ENCODE measurements around the gene MAPRE2. TPM values are rescaled to one million over a fixed set of nuclear protein-coding genes. Genes with fewer than 3 reads are reported as not detected.
A peak's percentile ranks its signal among the peaks of the same experiment; 100 is the strongest.

MAPRE2 gene
- total RNA-seq, 2 donors from 2014 or later = 16.1 to 17.2 TPM

DNA sequence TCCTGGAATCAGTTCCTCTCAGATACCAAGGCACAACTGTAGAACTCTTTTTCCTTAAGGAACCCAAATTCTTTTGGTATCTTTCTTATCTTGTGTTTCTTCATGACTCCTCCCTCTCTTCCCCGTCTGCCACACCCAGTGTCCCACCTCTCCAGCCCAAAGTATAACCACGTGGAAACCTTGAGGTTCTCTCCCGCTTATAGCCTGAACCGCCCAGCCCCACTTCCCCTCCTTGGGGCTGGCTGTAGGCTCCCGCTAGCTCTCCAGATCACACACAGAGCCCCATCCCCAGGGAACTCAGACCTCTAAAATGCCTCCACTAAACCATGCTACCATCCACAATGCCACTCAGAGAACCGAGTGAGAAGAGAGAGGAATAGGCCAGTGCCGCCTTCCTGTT lies 87.5 kb downstream of the MAPRE2 start:
- intact Hi-C loops (cut with DNase I) = no loop called here
- WGBS = 89% methylated on average over 7 of the region's 7 CpGs
- Histone ChIP-seq H3K4me1 (replicated peaks) (no peaks in the 10 kb centered on the region), H3K9me3 (no peaks in the 10 kb centered on the region), H3K36me3 (no peaks in the 10 kb centered on the region), H3K4me3 (no peak overlapping the region), H3K27me3 (replicated peaks; ENCODE audit: insufficient read depth) (no peaks in the 10 kb centered on the region), H3K27ac (no peak overlapping the region)
- TF ChIP-seq, protein P1, sequence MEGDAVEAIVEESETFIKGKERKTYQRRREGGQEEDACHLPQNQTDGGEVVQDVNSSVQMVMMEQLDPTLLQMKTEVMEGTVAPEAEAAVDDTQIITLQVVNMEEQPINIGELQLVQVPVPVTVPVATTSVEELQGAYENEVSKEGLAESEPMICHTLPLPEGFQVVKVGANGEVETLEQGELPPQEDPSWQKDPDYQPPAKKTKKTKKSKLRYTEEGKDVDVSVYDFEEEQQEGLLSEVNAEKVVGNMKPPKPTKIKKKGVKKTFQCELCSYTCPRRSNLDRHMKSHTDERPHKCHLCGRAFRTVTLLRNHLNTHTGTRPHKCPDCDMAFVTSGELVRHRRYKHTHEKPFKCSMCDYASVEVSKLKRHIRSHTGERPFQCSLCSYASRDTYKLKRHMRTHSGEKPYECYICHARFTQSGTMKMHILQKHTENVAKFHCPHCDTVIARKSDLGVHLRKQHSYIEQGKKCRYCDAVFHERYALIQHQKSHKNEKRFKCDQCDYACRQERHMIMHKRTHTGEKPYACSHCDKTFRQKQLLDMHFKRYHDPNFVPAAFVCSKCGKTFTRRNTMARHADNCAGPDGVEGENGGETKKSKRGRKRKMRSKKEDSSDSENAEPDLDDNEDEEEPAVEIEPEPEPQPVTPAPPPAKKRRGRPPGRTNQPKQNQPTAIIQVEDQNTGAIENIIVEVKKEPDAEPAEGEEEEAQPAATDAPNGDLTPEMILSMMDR (IDR thresholded peaks at IDR 0.05) = no peak
- TF ChIP-seq POLR2AphosphoS5 (IDR thresholded peaks at IDR 0.05) (no peak), POLR2A (IDR thresholded peaks at IDR 0.05) (no peak)
- DNase-seq (ENCODE audit: low spot score) = no peak

DNA sequence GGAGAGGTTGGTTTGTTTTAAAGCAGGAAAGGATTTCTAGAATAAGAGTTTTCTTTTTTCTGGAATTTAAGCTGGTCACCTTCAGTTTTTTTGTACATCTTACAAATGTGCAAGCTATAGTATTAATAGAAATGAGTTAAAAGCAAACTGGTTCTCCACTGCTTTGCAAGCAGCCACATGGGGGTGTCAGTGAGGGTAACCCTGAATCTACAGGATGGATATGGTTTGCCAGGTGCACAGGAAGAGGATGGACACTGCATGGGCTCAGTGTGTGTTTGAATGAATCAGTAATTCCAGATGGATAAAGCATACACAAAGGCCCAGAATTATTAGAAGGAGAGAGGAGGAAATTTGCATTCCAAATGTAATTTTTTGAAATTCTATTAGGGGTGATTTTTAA lies 89.0 kb downstream of the MAPRE2 start:
- Histone ChIP-seq H3K27me3 (replicated peaks; ENCODE audit: insufficient read depth) (no peaks in the 10 kb centered on the region), H3K4me1 (replicated peaks) (no peaks in the 10 kb centered on the region), H3K36me3 (no peaks in the 10 kb centered on the region), H3K4me3 (no peak overlapping the region), H3K9me3 (no peaks in the 10 kb centered on the region), H3K27ac (no peak overlapping the region)
- no peak for DNase-seq (ENCODE audit: low spot score)
- intact Hi-C loops (cut with DNase I) = no loop called here
- TF ChIP-seq, protein P1 (IDR thresholded peaks at IDR 0.05) = no peak
- no peak for TF ChIP-seq POLR2A (IDR thresholded peaks at IDR 0.05)
- TF ChIP-seq POLR2AphosphoS5 (IDR thresholded peaks at IDR 0.05) = no peak

DNA sequence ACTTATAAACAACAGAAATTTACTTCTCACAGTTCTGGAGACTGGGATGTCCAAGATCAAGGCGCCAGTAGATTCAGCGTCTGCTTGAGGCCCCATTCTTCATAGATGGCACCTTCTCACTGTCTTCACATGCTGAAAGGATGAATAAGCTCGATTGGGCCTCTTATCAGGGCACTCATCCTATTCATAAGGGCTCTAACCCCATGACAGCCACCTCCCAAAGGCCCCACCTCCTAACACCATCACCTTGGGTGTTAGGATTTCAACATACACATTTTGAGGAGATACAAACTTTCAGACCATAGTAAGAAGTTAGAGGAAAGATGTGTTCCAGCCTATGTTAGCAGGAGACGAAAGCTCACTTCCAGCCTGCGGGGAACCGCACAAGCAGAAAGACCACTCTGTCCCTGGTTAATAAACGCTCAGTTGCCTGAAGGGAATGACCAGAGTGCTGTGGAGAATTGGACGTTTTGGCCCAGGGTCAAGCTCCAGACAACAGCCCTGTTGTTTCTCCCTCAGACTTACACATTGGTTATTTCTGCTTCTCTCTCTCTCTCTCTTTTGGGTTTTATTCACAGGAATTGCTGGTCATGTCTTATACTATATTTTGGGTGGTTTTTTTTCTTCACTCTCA lies 90.3 kb downstream of the MAPRE2 start:
- no peak for TF ChIP-seq POLR2AphosphoS5 (IDR thresholded peaks at IDR 0.05)
- TF ChIP-seq POLR2A (IDR thresholded peaks at IDR 0.05) = no peak
- TF ChIP-seq, protein P1 (IDR thresholded peaks at IDR 0.05) = no peak
- DNase-seq (ENCODE audit: low spot score) = no peak
- Histone ChIP-seq H3K27ac (no peak overlapping the region), H3K27me3 (replicated peaks; ENCODE audit: insufficient read depth) (no peaks in the 10 kb centered on the region), H3K4me3 (no peak overlapping the region), H3K4me1 (replicated peaks) (no peaks in the 10 kb centered on the region), H3K9me3 (no peaks in the 10 kb centered on the region), H3K36me3 (no peaks in the 10 kb centered on the region)
- WGBS = 79% methylated on average over 8 of the region's 8 CpGs
- intact Hi-C loops (cut with DNase I) = no loop called here

DNA sequence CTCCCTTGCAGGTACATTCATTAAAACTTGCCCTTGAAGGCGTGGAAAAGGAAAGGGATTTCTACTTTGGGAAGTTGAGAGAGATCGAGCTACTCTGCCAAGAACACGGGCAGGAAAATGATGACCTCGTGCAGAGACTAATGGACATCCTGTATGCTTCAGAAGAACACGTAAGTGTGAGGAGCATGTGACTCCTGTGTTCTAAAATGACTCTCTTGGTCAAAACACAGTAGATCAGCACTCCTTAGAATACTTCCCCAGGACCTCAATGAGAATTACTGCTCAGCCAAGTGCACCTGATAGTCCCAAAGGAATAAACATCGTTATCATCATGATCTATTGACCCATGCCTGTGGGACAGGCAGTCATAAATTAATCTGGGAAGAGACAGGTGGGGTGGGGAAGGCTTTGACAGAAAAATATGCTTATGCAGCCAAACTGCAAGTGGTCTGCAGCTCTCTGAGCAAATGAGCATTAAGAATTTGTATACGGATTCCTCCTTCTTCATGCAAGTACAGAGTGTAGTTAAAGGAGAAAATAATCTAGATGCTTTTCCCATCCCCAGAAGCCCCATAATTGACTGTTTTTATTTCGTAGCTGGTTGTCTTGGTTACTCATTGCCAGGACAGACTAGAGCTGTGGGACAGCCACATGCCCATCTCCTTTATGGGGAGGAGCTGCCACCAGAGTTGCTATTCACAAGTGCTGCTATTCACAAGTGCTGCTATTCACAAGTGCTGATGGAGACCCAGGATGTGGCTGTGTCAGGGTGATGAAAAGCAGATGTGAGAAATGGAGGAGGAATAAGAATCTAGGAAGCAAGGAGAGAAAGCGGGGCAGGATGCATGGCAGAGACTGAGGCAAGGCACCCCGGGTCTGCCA lies 91.0 kb downstream of the MAPRE2 start:
- no peak overlapping the region for H3K27ac ChIP-seq

More for the DNA sequence above, 91.0 kb downstream of the MAPRE2 start:
- H3K36me3 ChIP-seq = no peaks in the 10 kb centered on the region
- no peaks in the 10 kb centered on the region for H3K4me1 ChIP-seq (replicated peaks)
- intact Hi-C loops (cut with DNase I) = no loop called here
- H3K27me3 ChIP-seq (replicated peaks; ENCODE audit: insufficient read depth) = no peaks in the 10 kb centered on the region
- no peak overlapping the region for H3K4me3 ChIP-seq
- no peaks in the 10 kb centered on the region for H3K9me3 ChIP-seq
- WGBS = 68% methylated on average over 10 of the region's 10 CpGs
- no peak for DNase-seq (ENCODE audit: low spot score)
- peak; percentile 39 for TF ChIP-seq POLR2AphosphoS5 (IDR thresholded peaks at IDR 0.05)
- TF ChIP-seq, protein P1 (IDR thresholded peaks at IDR 0.05) = no peak
